Smooth muscle cell of the pulmonary artery (primary cell): Measurements from ENCODE around the gene HHIPL1. TPM values are rescaled to one million over a fixed set of nuclear protein-coding genes. Genes with fewer than 3 reads are reported as not detected.

Source experiments
- total RNA-seq: library from RNA; depleted of rRNA; stranded (reverse); fragments of >200 nt; gene quantifications from 2 replicates; pipeline ENCODE4 v1.2.3, GENCODE V29; 2014

The HHIPL1 gene
- total RNA-seq: 15.0 and 24.1 TPM in 2 replicates

DNA sequence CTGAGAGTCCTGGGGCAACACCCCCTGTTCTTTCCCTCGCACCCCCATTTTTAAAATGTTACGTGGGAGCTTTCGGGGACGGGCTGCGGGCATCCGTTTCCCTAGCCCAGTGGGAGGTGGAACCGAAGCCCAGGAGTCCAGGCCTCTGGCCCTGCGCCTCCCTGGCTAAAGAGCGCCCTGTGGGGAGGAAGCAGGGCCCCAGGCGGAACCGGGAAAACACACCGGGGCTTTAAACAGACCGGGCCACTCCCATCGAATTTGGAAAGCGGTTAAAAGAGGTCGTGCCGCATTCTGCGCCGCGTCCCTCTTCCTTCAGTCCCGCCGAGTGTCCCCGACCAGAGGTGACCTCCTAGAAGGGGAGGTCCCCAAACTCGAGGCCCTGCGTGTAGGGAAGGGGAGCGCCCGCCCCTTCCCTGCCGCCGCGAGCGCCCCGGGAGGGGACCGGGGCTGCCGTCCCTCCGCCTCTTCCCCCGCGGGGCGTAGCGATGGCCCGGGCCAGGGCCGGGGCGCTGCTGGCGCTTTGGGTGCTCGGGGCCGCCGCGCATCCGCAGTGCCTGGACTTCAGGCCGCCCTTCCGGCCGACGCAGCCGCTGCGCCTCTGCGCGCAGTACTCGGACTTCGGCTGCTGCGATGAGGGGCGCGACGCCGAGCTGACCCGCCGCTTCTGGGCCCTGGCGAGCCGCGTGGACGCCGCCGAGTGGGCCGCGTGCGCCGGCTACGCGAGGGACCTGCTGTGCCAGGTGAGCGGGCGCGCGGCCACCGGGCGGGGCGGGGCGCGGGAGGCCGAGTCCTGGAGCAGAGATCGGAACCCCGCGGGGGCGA lies at the start of gene HHIPL1:
HHIPL1 (plus strand) TSS at position 407 of the 822 bp plus-strand sequence; CDS start at position 486, 79 bp downstream.

DNA sequence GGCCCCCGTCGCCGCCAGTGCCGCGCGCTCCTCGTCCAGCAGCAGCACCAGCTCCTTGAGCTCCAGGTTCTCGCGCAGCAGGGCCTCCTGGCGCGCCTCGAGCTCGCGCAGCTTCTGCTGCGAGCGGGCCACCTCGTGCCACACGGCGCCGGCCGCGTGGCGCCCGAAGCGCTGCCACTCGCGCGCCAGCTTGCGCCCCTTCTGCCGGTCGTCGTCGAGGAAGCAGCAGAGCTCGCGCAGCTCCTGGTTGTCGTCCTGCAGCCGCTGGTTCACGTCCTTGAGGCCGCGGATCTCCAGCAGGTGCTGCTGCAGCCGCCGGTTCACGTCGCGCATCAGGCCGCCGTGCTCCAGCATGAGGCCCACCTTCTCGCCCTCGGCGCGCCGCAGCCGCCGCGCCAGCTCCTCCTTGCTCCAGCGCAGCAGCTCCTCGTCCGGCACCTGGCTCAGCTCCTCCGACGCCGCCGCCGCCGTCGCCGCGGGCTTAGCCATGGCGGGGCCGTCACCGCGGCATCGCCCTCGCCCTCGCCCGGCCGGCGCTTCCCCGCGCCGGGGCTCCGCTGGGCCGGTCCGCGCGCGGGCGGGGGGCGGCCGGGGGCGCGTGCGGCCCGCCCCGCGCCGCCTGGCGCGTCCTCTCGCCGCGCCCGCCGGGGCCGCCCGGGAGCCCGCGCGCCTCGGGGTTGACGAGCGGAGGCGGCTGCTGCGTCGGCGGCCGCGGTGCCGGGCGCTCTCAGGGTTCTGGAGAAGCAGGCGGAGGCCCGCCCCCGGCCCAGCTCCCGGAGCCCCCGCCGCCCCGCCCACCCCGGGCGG lies 41.3 kb upstream of the HHIPL1 start, which contains the start of gene CCDC85C:
CCDC85C (minus strand) TSS at position 737 of the 807 bp plus-strand sequence; CDS start at position 489, 248 bp downstream.

DNA sequence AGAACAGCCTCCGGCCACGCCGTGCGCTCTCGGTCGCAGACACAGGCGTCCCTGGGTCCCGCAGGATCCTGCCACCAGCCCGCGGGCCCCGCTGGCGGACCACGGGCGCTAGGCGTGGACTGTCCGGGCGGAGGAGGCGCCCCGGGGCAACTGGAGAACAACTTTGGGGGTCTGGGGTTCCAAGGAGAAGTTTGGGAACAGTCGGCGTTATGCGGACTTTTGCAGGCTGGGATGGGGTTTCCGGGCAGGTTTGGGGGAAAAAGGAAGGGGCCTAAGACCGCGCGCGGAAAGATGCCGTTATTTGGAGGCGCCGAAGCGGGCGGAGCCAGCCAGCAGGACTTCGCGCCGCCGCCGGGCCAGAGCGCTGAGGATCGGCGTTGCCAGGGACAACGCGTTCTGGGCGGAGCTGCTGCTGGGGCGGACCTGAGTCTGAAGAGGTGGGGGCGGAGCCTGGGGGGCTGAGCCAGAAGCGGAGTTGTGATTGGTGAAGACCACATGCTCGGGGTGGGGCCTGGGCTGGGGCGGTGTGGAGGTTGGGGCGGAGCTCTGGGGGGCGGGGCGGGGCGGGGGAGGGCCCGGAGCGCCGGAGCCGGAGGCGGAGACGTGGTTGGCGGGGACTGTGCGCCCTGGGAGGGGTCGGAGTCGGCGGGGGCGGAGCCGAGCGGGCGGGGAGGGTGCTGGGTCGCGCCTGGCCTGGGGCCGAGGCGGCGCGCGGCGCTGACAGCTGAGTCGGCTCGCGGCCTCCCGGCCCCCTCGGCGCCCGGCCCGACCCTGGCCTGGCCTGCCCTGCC lies 38.9 kb downstream of the HHIPL1 start, which contains the start of gene CYP46A1:
CYP46A1 (plus strand) TSS at position 680 of the 791 bp plus-strand sequence. CDS start 120 bp downstream, outside the sequence.

Other genes starting within 250 kb of the HHIPL1 start
- gene SETD3, start 164.3 kb upstream of the HHIPL1 start, total RNA-seq: 39.6 and 39.7 TPM in 2 replicates
- gene CCNK, start 163.7 kb upstream of the HHIPL1 start, total RNA-seq: 35.7 and 36.1 TPM in 2 replicates
- 5.0 and 24.0 TPM in 2 replicates for gene CCDC85C, start 40.9 kb upstream of the HHIPL1 start, total RNA-seq
- 0.33 and 0.43 TPM in 2 replicates for gene CYP46A1, start 39.2 kb downstream of the HHIPL1 start, total RNA-seq
- 59.8 and 93.1 TPM in 2 replicates for gene EML1, start 148.3 kb downstream of the HHIPL1 start, total RNA-seq